CD4-positive, alpha-beta T cell treated with Interleukin-12 subunit alpha and Interleukin-12 subunit beta, for 1 hour (primary cell): ENCODE results near the gene CD300E.
"Not testable (repeated sequence)": the region's sequence is repeated elsewhere in the genome, so short reads cannot be mapped to it uniquely, and the experiment has no call there.

Experiments
- DNase-seq: peaks from one replicate; pipeline ENCODE4 v3.0.0-alpha.2; 2020

Gene CD300E

GRCh38 chr17:74633326-74633725 lies 9.8 kb upstream of the CD300E start:
- DNase-seq, result no peak

GRCh38 chr17:74632617-74633016 lies 9.1 kb upstream of the CD300E start:
- DNase-seq, result no peak

- DNase-seq, result peak; percentile 11
Observed at GRCh38 chr17:74631468-74632450, 8.2 kb upstream of the CD300E start.

DNA sequence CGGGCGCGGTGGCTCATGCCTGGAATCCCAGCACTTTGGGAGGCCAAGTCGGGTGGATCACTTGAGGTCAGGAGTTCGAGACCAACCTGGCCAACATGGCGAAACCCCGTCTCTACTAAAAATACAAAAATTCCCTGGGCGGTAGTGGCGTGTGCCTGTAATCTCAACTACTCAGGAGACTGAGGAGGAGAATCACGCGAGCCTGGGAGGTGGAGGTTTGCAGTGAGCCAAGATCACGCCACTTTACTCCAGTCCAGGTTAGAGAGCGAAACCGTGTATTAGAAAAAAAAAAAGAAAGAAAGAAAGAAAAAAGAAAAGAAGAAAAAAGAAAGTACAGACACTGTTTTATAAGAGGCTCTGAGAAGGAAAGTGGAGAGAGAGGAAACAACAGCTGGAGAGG lies 6.7 kb upstream of the CD300E start:
- not testable (repeated sequence) for DNase-seq

DNA sequence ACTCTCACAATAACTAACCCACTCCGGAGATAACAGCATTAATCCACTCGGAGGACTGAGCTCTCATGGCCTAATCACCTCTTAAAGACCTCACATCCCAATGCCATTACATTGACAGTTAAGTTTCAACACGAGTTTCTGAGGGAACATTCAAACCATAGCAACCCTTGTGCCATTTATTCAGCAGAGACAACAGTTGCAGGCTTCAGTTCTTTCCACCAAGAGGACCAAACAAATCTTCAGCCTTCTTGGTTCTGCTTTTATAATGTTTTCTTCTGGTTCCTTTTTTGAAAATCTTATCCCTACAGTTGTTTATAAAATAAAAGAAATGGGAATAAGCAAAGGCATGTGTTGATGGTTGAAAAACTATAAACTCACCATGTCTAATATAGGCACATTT lies 2.1 kb upstream of the CD300E start:
- no peak for DNase-seq

DNA sequence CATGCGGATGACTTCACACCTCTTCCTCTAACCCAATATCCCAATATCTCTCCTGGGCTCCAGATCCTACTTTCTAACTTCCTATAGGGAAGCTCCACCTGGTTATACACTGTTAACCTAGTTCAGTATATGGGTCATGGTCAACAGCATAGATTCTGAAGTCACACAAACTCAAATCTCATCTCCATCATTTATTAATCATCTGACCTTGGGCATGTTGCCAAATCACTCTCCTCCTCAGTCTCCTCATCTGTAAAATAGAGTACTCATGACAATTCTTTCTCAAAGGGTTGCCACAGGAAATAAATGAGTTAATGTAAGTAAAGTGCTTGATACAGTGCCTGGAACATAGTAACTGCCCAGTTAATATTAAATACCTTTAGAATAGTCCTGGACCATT lies 593 bp upstream of the CD300E start:
- no peak for DNase-seq

DNA sequence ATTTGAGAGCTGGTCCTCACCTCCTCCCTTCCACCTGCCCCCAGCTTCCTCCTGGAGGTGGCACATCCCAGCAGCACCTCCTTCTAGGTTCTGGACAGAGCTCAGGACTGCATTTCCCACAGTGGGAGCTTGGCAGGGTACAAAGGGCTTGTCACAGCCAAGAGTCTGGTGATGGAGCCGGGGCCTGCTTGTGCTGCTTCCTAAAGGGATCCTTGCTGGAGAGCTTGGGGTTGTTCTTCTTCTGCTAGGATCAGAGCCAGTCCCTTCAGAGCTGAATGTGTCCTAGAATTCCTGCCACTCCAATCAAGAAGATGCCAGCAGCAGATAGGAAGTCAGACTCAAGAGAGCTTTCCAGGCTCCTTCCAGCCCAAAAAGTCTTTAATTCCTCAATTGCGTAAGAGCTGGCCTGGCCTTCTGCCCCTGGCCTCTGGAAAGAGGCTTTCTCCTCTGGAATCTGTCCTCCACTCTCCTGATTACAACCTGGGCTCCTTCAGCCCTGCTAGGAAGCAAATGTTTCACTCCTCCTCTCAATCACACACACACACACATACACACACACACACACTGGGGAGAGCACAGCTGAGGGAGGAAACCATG lies 4.4 kb downstream of the CD300E start:
- DNase-seq, result no peak

DNA sequence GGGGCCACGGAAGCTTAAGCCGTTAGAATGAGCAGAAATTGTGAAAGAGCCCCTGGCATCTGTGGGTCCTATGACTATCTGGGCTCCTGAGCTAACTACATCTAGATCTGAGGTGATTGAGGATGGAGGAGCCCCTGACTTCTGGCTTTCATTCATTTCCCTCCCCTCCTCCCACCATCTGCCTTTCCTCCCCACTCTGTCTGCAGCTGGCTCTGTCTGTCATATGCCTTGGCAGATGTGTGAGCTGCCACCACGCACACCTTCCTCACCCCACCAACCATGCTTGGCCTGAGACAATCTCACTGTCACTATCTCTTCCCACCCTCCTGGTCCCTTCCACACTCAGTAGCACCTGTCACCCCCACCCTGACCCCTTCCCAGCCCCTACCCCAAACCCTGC lies 5.1 kb downstream of the CD300E start:
- DNase-seq, result no peak

- no peak for DNase-seq
Observed at GRCh38 chr17:74616696-74617095, 6.8 kb downstream of the CD300E start.

GRCh38 chr17:74612046-74612445 lies 11.5 kb downstream of the CD300E start:
- no peak for DNase-seq

DNA sequence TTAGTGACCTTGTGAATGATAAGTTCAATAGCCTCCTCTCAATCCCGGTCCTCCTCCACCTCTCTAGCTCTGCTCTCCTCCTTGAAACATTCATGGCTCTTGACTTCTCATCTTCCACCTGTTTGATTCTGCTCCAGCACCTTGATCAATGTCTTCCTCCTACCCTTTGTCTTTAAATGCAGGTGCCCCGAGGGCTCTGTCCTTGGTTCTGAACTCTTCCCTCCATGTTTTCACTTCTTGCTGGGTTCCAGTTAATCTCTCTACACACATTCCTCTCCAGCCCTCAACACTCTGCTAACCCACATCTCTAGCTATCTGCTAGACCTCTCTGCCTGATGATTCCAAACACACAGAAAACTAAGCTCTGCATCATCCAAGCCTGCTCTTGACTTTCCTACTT lies 13.4 kb downstream of the CD300E start:
- DNase-seq, result no peak

DNA sequence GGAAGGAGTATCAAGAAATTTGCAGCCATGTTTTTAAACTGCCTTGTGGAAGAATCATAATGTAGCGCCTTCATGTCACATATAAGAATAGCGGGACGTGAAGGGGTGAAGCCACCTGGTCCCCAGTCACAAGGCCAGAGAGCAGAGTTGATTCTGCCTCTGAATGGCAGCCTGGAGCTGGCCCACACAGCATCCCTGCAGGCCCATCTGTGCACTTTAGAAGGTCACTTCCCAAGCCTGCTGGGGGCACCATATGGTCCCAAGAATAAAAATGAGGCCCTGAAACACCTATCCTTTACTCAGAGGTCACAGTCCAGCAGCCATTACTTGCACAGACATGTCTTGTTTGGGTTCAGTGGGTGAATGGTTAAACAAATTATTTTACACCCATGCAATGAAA lies 15.0 kb downstream of the CD300E start:
- no peak for DNase-seq

DNA sequence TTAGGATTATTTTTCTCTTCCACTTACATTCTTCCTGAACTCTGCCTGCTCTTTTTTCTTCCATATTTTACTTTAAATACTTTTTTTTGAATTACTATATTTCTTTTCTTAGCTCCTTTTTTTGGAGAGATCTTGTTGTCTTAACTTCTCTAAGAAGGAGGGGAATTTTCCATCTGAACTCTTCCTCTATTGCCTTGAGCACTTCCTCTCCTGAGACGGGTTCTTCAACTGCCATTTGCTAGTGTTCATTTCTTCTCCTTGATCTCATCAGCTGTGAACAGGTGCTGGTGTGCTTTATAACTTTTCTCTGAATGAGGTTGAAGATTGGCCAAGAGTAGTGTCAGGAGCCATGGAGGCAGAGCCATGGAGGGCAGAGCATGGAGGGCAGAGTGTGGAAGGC lies 16.3 kb downstream of the CD300E start:
- no peak for DNase-seq

DNA sequence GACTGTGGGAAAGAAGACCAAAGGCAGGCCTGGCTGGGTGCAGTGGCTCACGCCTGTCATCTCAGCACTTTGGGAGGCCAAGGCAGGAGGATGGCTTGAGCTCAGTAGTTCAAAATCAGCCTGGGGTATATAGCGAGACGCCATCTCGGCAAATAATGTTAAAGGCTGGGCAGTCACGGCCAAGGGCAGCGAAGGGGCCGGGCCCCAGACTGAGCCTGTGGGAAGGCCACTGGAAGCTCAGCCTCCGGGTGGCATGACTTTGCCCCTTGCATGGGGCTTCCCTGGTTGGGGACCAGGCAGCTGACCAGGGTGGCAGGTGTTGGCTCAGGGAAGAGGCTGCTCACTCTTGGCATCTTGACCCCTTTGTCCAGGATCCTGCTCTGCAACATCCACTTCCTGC lies 17.5 kb downstream of the CD300E start:
- no peak for DNase-seq

DNA sequence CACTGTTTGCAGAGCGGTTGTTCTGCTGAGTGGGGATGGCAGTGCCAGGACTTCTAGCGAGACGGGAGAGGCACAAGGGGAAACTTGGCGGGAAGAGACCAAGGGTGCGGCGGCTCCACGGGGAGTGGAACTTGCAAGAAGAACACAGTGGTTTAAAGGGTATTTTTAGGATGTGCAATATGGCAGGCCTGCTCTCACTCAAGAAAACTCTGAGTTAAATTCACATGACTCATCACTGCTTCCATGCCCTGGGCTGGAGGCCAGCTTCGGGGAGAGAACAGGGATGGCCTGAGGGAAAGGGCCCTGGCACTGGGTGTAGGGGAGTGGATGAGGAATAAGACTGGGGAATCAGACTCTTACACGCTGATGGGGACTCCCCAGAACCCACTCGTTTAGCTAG lies 18.2 kb downstream of the CD300E start:
- no peak for DNase-seq

GRCh38 chr17:74604761-74605160 lies 18.8 kb downstream of the CD300E start:
- DNase-seq, result no peak

DNA sequence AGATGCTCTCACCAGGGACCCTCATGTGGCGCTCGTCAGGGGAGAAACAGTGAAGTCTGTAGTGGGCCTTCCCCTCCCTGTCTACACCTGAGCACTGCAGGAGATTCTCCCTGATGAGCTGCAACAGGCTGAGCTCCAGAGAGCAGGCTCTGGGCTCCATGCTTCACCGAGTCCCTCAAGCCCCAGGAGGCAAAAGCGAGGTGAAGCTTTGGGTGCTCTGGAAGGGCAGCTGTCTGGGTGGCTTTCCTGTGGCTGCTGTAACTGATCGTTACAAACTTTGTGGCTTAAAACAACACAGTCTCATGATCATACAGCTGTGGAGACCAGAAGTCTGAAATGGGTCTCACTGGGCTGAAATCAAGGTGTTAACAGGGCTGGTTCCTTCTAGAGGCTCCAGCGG lies 19.3 kb downstream of the CD300E start:
- DNase-seq, result no peak

DNA sequence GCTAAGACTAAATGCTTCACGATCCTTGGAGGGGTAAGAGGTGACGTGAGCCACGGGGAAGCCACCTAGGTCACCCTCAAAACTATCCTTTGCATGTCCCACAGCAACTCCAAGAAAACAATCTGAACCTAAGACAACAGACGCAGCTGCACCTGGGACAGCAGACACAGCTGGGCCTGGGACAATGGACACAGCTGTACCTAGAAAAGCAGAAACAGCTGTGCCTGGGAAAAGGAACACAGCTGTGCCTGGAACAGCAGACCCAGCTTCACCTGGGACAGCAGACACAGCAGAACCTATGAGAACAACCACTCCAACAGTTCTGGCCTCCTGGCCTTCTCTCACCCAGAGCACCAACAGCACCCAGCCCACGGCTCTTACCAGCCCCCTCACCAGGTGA lies 19.8 kb downstream of the CD300E start:
- no peak for DNase-seq

DNA sequence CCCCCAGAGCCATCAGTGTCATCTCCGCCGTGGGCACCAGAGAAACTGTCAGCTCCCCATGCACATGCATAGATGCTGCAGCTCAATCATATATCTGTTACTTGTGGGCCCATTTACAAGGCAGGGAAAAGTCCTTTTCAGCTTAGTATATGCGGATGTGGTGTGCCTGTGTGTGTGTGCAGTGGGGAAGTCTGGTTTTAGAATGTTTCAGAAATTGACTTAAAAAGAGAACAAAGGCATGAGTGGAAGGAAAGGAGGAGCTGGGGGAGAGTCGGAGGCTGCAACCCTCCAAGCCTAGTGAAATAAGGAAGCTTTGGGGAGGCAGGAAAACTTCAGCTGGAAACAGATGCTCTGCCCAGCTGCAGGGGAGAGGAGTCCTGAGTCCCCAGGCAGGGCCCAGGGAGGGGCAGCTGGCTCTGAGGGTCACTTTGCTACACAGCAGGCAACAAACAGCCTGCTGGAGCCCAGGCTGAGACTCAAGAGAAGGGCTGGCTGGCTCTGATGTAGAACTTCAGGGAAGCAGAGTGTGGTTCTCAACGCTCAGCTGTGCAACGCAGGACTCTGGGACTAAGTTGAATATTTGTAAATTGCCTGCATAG lies 20.4 kb downstream of the CD300E start:
- no peak for DNase-seq

DNA sequence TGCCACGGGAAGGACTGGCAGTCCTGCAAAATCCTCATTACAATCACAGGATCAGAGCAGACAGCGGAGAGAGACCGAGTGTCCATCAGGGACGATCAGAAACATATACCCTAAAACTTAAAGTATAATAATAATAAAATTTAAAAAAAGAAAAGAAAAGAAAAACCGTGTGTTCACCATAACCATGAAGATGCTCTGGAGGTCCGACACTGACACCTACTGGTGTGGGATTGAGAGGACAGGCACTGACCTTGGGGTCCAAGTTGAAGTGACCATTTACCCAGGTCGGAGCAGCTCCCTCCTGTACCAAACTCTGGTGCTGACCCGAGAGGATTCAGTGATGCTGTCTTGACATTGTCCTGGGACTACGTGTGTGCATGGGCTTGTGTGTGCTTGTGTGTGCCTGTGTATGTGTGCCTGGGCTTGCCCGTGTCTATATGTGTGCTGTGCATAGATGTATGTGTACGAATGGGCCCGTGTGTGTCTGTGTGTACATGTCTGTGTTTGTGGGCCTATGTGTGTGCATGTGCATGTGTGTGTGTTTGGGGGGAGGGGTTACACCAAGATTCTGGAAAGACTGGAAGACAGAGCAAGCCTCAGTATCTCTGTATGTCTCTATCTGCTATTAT lies 21.5 kb downstream of the CD300E start:
- peak; percentile 30 for DNase-seq

DNA sequence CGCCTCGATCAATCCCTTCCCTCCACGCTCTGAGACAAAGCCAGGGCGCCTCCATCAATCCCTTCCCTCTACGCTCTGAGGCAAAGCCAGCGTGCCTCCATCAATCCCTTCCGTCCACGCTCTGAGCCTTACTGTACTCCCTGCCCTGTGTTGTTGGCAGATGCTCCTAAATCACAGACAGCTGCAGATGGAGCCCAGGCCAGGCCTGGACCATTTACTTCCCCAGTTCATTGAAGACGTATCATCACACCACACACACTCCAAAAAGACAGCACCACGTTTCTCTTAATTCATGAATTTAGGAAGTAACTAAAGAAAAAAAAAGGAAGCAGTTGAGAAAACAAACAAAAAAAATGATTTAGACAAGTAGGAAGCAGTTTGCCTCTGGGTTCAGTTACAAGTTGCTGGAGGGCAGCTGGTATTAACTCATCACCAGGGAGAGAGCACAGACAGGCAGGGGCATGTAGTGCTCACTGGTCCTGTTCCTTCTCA lies 24.0 kb downstream of the CD300E start:
- no peak for DNase-seq

GRCh38 chr17:74599023-74599399 lies 24.5 kb downstream of the CD300E start:
- no peak for DNase-seq

- DNase-seq, result no peak
Observed at GRCh38 chr17:74598346-74599022, 25.1 kb downstream of the CD300E start.
